ENCODE data around the gene CDR2.

- no peak for TF ChIP-seq EZH2phosphoT487 (IDR thresholded peaks at IDR 0.05)
- TF ChIP-seq CTCF (IDR thresholded peaks at IDR 0.05) = no peak
- no peak for TF ChIP-seq EZH2 (IDR thresholded peaks at IDR 0.05)
Observed at GRCh38 chr16:22421136-22421535, 46.7 kb upstream of the CDR2 start.

All from neural progenitor cell (in vitro differentiated cells).